Neural progenitor cell (in vitro differentiated cells): ENCODE measurements around the gene TIPIN.
A peak's percentile ranks its signal among the peaks of the same experiment; 100 is the strongest.

Source experiments
- CTCF ChIP-seq: fragments of 200-600 bp; sonication (generic); IDR thresholded peaks from 2 replicates; pipeline ENCODE4 v1.5.1; 2017; ENCODE audit warnings: antibody characterized with exemption, mild to moderate bottlenecking
- EZH2 ChIP-seq: fragments of 200-600 bp; sonication (generic); IDR thresholded peaks from 2 replicates; pipeline ENCODE4 v1.6.1; 2017; ENCODE audit warnings: antibody characterized with exemption, mild to moderate bottlenecking, moderate library complexity

GRCh38 chr15:66386204-66387123 lies 30.0 kb upstream of the TIPIN start, which contains the start of gene MAP2K1:
- peak; percentile 73 for TF ChIP-seq CTCF
- peak; percentile 17 for TF ChIP-seq EZH2
